ENCODE data around the gene DOCK10.
A peak's percentile ranks its signal among the peaks of the same experiment; 100 is the strongest.

The DOCK10 gene

GRCh38 chr2:224816816-224817215, 225.5 kb downstream of the DOCK10 start:
- TF ChIP-seq CTCF (IDR thresholded peaks at IDR 0.05; ENCODE audit: control insufficient read depth, insufficient read depth, low read depth, low read length, missing control alignments): no peak
- DNase-seq (ENCODE audit: low read depth): peak; percentile 57
- no peak overlapping the region for H3K4me3 ChIP-seq (ENCODE audit: control insufficient read depth, low read depth, low read length)

- H3K4me3 ChIP-seq (ENCODE audit: control insufficient read depth, low read depth, low read length): no peak overlapping the region
- no peak for TF ChIP-seq CTCF (IDR thresholded peaks at IDR 0.05; ENCODE audit: control insufficient read depth, insufficient read depth, low read depth, low read length, missing control alignments)
- DNase-seq (ENCODE audit: low read depth): no peak
These were observed 228.7 kb downstream of the DOCK10 start for GRCh38 chr2:224813578-224813977.

- no peak for DNase-seq (ENCODE audit: low read depth)
- no peak for TF ChIP-seq CTCF (IDR thresholded peaks at IDR 0.05; ENCODE audit: control insufficient read depth, insufficient read depth, low read depth, low read length, missing control alignments)
- no peak overlapping the region for H3K4me3 ChIP-seq (ENCODE audit: control insufficient read depth, low read depth, low read length)
These were observed 234.9 kb downstream of the DOCK10 start for GRCh38 chr2:224807153-224807964.

- no peak for TF ChIP-seq CTCF (IDR thresholded peaks at IDR 0.05; ENCODE audit: control insufficient read depth, insufficient read depth, low read depth, low read length, missing control alignments)
- no peak for DNase-seq (ENCODE audit: low read depth)
These were observed 238.3 kb downstream of the DOCK10 start for GRCh38 chr2:224803930-224804329.

GRCh38 chr2:224802407-224802806, 239.9 kb downstream of the DOCK10 start:
- no peak for DNase-seq (ENCODE audit: low read depth)
- TF ChIP-seq CTCF (IDR thresholded peaks at IDR 0.05; ENCODE audit: control insufficient read depth, insufficient read depth, low read depth, low read length, missing control alignments): no peak
- no peak overlapping the region for H3K4me3 ChIP-seq (ENCODE audit: control insufficient read depth, low read depth, low read length)

More at GRCh38 chr2:224803930-224804329, 238.3 kb downstream of the DOCK10 start:
- H3K4me3 ChIP-seq (ENCODE audit: control insufficient read depth, low read depth, low read length): no peak overlapping the region

- no peak for DNase-seq (ENCODE audit: low read depth)
- H3K4me3 ChIP-seq (ENCODE audit: control insufficient read depth, low read depth, low read length): no peak overlapping the region
- no peak for TF ChIP-seq CTCF (IDR thresholded peaks at IDR 0.05; ENCODE audit: control insufficient read depth, insufficient read depth, low read depth, low read length, missing control alignments)
These were observed 240.9 kb downstream of the DOCK10 start for GRCh38 chr2:224801360-224801759.
